Stimulated activated CD4-positive, alpha-beta T cell treated with anti-CD3 and anti-CD28 coated beads, Interleukin-15, amount 100 ng/mL, for 24 hours (primary cell): ENCODE data around the gene ADK.

ENCODE experiments used
- DNase-seq: peaks from one replicate; pipeline ENCODE4 v3.0.0-alpha.2; 2020

ADK gene

DNA sequence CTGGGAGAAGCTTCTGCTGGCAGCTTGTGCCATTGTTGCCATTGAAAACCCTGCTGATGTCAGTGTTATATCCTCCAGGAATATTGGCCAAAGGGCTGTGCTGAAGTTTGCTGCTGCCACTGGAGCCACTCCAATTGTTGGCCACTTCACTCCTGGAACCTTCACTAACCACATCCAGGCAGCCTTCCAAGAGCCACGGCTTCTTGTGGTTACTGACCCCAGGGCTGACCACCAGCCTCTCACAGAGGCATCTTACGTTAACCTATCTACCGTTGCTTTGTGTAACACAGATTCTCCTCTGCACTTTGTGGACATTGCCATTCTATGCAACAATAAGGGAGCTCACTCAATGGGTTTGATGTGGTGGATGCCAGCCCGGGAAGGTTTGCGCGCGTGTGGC, 220.7 kb downstream of the ADK start:
- no peak for DNase-seq

DNA sequence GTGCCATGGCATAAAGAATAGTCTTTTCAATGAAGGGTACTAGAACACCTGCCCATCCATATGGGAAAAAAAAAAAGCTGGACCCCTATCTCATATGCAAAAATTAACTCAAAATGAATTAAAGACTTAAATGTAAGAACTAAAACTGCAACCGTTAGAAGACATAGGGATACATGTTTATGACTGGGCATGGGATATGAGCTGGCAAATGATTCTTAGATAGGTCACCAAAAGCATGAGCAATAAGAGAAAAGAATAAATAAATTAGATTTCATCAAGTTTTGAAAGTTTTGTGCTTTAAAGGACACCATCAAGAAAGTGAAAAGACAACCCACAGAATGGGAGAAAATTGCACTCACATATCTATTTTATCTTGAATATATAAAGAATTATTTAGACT, 222.0 kb downstream of the ADK start:
- DNase-seq = no peak

DNA sequence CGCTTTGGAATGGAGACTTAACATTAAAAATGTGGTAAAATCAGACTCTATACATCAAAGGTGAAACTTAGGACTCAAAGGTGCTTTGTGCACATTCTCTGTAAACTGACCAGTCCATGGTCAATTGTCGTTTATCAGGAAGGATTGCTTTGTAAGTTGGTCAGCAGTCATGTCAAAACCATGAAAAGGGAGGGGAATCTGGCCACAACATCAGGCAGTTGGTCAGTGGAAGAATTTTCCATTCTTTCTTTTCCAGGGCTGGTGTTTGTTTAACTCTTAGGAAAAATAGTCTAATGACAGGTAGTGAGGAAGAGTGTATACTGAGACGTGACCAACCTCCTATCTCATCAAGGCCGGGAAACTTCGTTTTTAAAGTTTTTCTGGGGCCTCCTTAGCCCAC, 226.5 kb downstream of the ADK start:
- DNase-seq = no peak

DNA sequence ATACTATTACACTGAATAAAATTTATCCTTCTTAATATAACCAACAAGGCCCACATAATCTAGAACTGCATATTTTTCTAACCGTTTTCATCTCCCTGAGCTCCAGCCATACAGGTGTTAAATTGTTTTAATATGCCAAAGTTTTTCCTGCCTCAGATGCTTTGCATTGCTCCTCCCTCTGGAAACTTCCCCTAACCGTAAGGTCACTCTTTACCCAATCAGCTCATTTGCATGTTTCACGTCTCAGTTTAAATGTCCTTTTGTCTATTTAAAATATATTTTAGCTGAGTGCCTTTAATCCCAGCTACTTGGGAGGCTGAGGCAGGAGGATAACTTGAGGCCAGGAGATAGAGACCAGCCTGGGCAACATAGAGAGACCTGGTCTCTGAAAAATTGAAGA, 228.5 kb downstream of the ADK start:
- no peak for DNase-seq

DNA sequence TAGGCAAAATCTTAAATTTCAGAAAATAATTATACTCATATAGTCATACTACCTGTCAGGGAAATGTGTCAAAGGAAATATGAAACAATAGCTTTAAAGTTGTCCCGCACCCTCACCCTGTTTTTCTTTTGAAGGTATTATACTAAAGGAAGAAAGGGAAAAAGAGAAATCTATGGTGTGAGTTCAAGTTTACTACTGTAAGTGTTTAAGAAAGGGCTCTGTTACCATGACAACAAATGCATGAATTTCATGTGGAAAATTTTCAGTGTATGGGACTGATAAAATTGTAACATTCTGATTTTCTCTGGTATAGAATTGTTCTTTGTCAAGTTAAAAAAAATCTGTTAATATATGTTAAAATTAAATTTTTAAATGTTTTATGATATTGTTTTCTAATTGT, 229.8 kb downstream of the ADK start:
- DNase-seq = no peak

DNA sequence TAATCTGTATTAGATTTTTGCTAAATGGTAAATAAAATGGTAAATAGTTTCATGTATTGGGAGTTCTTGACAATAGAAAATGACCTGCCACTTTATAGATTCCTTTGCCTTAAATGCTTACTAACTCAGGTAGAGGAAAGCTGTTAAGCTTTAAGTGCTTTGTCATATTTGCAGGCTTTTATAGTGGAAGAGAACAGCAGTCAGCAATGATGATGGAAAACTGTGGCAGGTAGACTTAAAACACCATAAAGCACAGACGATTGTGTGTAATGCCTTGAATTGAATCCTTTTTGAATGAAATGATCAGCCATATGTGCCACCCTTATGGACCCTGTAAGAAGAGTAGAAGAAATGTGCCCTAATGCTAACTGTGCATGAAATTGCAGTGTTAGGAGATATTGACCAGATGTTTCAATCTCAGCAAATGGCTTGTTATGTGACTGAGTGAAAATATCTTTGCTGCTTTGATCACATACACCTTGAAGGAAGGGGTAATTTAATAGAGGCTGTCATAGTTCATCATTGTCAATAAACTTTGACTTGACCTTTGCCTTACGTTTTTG, 230.4 kb downstream of the ADK start:
- DNase-seq = no peak

DNA sequence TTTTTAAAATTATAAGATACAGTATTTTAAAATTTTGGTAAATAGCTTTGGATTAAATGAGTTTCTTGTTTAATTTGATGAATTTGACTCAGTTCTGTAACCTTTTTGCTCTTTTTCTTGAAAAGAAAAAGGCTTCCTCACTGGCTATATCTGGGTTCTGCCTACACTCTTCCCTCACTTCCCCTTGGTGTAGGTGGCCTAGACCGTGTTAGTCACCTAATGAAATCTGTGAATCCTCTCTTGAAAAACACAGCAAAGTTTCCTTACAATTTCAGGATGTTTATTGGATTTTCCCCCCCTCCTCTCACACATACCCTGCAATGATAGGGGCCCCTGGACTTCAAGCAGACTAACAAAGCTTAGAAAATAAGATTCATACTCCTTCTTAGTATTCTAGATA, 231.6 kb downstream of the ADK start:
- no peak for DNase-seq

DNA sequence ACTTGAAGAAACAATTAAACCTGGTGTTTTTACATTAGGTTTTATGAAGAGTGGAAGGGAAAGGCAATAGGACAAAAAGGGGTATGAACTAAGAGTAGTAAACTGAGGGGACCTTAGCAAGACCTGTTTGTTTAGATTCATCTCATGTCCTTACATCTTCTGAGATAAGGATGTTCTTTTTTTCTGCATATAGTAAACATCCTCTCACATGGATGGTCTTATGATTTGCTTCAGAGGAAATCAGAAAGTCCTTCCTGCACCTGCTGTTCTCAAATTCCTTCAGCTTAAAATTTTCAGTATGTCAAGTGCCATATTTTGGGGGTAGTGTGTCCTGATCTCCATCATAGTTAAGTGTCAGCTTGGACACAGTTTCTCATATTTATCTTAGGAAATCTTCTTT, 232.6 kb downstream of the ADK start:
- no peak for DNase-seq

DNA sequence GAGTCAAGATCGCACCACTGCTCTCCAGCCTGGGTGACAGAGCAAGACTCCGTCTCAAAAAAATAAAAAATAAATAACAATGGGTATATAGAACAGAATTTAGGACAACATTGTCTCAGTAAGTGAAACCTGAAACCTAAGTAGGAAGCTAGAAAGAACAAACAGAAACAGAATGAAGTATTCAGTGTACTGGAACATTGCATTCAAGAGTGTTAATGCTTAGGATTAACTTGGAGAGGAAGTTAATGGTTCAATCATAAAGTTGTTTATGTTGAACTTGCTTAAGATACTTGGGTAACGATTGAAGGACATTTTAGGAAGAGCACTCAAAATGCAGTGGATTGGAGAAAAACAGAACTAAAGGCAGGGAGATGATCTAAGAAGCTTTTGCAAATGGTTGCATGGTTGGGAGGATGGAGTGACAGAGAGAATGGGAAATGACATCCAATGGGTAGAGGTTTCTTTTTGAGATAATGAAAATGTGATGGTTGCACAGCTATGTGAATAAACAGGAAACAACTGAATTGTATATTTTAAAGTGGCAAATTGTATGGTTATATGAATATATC, 233.7 kb downstream of the ADK start:
- DNase-seq = no peak

DNA sequence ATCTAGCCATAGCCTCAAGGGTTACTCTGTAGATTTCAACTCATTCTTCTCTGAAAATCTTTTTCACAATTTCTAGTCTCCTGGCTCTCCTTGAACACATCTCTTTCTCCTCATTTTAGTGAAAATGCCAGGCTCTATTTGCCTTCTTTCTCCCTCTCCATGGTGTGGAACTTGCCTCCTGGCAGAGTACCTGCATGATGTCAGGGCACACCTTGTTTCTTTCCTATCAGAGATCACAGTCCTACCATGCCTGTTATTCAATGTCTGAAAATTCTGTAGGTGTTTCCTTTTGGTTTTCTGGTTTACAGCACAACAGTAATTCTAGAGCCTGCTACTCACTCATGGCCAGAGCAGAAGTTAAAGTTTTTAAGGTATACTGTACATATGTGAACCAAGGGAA, 237.8 kb downstream of the ADK start:
- DNase-seq = no peak

DNA sequence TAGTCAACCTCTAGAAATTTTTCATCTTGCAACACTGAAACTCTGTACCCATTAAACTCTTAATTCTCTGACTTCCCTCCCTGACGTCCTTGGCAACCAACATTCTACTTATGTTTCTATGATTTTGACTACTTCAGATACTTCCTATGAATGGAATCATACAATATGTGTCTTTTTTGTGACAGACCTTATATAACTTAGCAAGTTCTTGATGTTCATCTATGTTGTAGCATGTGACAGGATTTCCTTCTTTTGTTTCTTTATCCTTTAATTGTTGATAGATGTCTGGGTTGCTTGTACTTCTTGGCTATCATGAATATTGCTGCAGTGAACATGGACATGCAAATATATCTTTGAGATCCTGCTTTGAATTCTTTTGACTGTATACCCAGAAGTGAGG, 240.8 kb downstream of the ADK start:
- DNase-seq = no peak

DNA sequence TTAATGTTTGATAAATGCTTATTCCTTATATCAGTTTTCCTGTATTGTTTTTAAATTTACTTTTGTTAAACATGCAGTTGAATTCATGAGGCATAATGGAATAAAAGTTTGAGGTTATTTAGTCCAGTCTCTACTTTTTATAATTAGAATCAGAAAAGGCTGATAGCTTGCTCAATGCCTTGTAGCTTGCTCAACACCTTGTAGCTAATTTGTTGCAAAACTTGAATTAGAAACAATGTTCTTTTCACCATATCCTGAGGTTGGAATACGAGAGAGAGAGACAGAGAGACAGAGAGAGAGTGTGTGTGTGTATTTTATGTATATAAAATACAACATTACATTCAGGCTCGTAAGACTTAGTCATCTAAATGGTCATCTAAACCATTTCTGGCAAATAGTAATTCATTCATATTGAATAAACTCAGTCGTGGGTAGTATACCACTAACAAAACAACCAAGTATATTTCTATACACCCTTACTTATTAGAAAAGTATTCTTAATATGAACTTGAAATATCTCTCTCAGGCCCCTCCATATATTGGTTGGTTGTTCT, 243.5 kb downstream of the ADK start:
- no peak for DNase-seq

DNA sequence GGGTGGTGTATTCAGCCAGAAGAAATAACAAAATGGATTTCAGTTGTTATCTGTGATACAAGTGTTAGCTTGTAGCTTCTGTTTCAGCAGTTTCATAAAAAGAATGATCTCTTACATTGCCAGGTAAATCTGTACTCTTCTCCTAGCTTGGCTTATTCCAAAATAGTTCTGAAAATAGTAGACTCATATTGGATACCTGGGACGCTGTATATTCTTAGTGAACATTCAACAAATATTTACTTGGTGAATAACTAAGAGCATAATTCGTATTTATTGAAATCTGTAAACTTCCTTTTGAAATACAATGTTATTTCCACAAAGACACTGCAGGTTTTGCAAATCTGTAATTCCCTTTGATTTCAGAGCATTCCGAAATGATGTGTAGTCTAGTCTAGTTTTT, 249.2 kb downstream of the ADK start:
- no peak for DNase-seq

DNA sequence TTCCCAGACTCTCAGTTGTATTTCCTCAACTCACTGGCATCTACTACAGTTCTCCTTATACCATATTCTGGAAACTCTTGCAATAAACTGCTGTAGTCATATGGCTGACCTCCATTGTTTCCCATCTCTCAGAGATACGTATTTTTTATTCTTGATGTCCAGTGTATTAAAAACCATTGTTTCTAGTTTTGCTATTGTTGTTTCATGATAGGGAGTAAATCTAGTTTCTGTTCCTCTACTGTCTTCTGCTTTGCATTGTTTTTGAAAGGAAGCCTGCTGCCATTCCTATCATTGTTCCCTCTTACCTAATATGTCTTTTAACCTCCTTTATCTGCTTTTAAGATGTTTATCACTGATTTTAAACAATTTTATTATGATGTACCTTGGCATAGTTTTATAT, 255.0 kb downstream of the ADK start:
- DNase-seq = no peak

DNA sequence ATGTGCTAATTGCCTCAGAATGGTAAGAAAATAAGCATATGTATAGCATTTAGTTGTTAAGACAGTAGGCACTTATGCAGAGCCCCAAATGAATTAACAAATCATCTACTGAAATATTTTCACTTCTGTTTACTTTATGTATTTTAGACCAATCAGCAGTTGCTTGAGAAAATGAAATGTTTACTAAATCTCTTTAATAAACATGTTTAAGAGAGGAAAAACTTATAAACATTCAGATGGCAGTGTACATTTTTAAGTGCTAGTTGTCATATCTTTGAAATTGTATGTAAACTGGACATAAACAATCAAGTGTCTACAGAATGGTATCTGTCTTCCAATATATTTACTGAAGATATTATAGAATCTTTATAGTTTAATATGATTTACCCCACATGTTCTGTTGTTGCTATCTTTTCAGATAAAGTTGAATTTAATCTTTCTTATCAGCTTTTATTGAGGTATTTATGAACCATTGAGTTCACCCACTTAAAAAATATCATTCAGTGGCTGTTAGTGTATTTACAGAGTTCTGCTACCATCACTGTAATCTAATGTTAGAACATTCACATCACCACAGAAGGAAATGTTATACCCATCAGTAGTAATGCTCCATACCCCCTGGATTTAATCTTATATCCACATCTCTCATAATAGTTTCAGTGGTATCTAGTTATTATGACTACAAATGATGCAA, 264.3 kb downstream of the ADK start:
- DNase-seq = no peak

DNA sequence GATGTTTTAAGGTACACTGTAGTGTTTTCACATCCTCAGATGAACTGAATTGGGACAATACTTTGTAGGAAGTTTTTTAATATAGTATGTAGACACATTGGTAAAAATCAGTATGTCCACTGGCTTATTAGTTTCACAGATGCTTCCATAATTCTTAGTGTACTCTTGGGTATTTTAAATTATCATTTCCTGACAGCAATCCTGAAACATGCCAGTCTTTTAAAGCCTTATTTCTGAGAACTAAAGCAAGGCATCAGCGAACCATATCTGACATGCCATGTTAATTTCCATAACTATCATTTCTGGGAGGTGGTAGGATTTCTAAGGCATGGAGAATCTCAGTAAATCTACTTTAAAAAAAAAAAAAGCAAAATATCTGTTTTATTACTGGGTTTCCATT, 266.4 kb downstream of the ADK start:
- DNase-seq = no peak

DNA sequence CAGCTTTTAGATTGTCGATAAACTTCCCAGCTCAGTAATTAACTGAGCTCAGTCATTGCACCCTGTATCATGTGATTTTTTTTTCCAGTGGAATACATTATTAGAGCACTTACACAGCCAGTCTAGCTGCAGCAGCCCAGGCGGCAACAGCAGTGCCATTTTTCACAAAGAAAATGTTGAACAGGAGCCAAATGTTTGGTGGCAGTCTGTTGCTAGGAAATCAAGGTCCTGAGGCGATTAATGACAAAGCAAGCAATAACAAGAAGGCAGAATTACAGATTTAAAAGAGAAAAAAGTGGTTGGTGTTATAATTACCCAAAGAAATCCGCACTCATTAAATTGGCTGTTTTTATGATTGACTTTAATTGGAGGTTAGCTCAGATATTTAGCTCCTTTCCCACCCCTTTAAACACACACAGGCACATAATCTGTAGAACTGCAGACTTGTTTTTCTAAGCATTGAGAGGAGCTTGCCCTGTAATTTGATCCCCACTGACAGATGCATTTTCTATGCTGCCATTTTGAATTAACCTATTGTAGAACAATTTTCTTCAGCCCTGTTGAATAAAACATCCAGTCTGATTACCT, 267.4 kb downstream of the ADK start:
- DNase-seq = no peak

DNA sequence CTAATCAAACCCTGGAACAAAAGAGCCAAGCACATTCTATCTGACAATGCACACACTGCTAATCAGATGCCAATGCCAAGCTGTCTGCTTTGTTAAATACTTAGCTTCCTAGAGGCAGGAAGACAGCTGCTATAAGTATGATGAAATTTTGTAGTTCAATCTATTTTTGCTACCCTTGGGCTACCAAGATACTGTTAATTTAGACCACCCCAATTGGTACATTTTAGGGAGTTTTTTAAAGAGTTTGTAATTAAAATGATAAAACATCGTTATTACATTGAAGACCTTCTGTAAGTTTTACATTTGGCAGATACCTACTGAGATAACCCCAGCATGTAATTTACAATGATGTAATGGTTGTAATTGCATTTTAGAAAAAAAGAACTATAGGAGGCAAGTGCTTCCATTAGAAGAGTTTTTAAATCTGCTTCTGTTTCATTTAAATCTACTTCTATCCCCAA, 268.5 kb downstream of the ADK start:
- no peak for DNase-seq

DNA sequence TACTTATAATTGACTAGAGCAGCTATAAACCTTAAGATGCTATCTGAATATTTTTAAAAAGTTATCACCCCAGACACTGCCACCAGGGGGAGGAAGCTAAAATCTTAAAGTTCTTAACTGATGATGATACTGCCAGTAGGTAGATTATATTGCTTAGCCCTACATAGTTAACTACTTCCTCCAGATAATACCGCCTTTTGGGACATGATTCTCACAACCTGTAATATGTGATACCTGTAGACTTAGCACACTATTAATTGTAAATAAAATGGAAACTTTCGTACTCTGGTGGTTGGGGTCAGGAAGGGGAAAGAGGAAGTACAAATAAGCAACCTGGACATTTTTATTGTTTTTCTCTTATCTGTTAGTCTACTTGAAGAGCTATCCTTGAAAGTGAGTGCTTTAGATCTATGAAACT, 268.9 kb downstream of the ADK start:
- DNase-seq = peak; percentile 29

DNA sequence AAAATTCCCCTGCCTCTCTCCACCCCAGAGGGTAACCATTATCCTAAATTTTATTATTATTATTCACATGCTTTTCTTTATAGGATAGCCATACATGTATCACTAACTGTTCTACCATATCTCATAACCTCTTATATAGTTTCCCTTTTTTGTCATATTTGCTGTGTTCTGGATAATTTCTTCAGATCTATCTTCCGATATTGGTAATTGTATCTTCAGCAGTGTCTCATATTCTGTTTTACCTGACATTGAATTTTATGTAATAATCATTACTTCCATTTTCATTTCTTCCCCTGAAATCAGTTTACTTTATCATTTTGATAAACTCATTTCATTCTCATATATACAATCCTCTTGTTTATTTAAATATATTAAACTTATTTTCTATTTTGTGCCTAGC, 273.5 kb downstream of the ADK start:
- DNase-seq = no peak

DNA sequence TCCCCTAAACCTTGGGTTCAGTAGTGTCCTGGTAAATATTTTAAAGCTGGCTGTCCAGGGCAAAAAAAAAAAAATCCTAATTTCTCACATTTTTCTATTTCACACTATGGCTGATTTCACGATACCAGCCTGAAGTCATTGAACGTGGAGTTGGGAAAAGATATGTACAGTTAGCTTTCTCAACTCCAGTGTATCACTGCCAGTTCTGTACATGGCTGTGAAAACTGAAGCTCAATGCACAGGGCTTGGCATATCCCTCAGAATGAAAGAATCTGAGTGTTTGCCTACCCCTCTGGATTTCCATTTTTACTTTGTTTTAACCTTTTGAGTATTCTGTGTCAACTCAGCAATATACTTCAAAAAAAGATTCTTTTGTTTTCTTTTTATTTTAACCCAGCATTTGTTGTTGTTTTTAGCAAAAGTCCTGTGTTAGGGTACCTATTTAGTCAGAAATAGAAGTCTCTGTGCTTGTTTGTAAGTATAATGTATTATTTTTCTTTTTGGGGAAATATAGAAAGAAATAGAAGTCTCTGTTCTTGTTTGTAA, 274.5 kb downstream of the ADK start:
- DNase-seq = no peak

DNA sequence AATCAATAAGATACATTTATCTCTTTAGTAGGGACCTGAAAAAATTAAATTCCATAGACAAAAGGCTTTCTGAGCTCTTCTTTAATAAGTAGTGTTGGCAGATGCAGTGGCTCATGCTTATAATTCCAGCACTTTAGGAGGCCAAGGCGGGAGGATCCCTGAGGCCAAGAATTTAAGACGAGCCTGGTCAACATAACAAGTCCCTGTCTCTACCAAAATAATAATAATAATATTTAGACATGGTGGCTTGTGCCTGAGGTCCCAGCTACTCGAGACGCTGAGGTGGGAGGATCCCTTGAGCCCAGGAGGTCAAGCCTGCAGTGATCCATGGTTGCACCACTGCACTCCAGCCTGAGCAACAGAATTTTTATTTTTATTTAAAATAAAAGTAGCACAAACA, 280.8 kb downstream of the ADK start:
- no peak for DNase-seq

DNA sequence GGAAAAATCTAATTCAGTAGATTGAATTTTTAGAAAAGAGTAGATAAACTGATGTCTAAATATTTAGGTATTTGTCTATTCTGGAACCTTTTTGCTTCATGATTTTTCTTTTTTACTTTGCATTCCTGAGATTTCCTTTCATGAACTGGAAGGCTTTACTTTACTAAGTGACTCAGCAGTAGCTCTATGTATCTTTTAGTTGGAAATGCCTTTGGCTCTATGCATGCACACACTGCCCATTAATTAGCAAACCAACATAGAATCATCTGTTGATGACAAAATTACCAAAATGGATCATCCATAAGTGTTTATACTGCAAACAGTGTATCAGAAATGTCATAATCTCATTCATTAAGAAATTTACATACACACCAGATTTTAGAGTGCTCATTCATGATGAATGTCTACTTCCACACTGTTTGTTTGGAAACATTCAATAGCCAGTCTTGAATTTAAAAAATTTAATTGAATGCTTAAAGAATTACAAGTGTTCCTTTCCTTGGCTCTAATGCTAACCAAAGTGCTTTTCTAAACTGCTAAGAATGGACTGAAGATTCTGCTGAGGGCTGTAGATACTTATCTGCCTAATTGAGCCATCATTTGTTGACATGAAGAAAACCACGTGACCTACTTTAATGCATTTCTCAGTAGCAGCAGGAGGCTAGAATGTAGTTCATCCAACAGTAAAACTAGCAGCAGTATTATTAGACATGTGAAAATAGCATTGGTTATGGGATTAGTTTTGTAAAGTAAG, 282.0 kb downstream of the ADK start:
- DNase-seq = no peak
